ENCODE measurements around the gene RRAS2.

RRAS2 gene

DNA sequence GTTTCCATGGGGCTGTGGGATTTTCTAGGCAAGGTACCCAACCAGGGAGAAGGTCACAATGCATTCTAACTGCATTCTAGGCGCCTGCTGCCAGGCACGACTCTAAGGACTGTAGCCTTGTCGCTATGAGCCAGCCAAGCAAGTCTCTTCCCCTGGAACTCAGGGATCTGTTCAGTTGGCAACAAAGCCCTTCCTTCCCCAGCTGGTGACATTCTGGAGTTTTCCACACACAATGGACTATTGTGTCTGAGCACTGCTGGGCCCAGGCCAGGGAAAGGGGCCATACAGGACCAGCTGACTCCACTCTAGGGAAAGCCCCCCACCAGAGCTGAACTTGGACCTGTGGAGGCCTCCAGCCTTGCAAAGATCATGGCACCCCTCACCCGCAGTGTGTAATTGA lies 116.8 kb downstream of the RRAS2 start:
- POLR2A ChIA-PET: no interaction called here
- DNase-seq (ENCODE audit: low read depth, low spot score): no peak

DNA sequence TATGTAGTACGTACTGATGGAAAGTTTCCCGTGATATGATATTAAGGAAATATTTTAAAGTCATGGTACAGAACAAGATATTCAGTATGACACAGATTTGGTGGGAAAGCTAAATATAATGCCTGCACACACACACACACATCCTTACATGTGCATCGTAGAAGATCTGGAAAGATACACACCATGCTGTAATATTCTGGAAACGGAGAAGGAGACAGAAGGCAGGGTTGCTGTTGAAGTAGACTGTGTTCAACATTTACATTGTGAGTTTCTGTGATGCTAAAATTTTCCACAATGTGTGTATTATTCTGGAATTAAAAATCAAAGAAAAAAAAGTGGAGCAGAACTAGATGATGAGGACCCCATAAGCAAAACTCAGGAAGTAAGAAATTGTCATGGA lies 118.0 kb downstream of the RRAS2 start:
- POLR2A ChIA-PET: no interaction called here
- no peak overlapping the region for H3K4me3 ChIP-seq (ENCODE audit: low read depth, low read length)
- CTCF ChIA-PET: interaction anchor here (1.0 to 2.6 kb wide), 5 partner anchors 10 to 468 kb away, joined by 3 to 8 read pairs (median 3); no protein-coding TSS in a partner anchor

More for the DNA sequence above, 116.8 kb downstream of the RRAS2 start:
- TF ChIP-seq, protein P1, sequence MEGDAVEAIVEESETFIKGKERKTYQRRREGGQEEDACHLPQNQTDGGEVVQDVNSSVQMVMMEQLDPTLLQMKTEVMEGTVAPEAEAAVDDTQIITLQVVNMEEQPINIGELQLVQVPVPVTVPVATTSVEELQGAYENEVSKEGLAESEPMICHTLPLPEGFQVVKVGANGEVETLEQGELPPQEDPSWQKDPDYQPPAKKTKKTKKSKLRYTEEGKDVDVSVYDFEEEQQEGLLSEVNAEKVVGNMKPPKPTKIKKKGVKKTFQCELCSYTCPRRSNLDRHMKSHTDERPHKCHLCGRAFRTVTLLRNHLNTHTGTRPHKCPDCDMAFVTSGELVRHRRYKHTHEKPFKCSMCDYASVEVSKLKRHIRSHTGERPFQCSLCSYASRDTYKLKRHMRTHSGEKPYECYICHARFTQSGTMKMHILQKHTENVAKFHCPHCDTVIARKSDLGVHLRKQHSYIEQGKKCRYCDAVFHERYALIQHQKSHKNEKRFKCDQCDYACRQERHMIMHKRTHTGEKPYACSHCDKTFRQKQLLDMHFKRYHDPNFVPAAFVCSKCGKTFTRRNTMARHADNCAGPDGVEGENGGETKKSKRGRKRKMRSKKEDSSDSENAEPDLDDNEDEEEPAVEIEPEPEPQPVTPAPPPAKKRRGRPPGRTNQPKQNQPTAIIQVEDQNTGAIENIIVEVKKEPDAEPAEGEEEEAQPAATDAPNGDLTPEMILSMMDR (IDR thresholded peaks at IDR 0.05; ENCODE audit: insufficient read depth, low read length, missing control alignments): no peak
- no peak overlapping the region for H3K4me3 ChIP-seq (ENCODE audit: low read depth, low read length)
- CTCF ChIA-PET: no interaction called here

DNA sequence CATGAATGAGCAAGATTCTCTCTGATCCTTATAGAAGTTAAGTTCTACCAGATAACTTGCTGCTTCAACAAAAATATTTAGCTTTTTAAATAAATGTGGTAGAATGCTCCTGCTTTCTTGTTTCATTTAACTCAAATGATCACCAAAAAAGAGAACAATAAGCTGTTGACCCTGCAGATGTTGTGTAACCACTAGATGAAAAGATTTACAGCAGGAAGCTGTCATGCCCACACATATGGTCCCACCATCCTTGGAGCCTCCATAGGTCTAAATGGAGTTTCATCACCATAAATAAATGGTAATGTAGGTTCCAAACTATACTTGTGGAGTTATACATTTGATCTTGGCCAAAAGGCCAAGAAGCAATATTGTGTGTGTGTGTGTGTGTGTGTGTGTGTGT lies 118.8 kb downstream of the RRAS2 start:
- CTCF ChIA-PET: interaction anchor here (1.0 to 2.6 kb wide), 5 partner anchors 11 to 467 kb away, joined by 3 to 8 read pairs (median 3); no protein-coding TSS in a partner anchor
- TF ChIP-seq, protein P1 (IDR thresholded peaks at IDR 0.05; ENCODE audit: insufficient read depth, low read length, missing control alignments): no peak
- no peak for DNase-seq (ENCODE audit: low read depth, low spot score)
- no peak overlapping the region for H3K4me3 ChIP-seq (ENCODE audit: low read depth, low read length)
- POLR2A ChIA-PET: interaction anchor here (0.6 kb wide), 1 partner anchor 458 kb away, joined by 3 read pairs; no protein-coding TSS in a partner anchor

More for the DNA sequence above, 118.0 kb downstream of the RRAS2 start:
- no peak for DNase-seq (ENCODE audit: low read depth, low spot score)
- TF ChIP-seq, protein P1 (IDR thresholded peaks at IDR 0.05; ENCODE audit: insufficient read depth, low read length, missing control alignments): no peak

DNA sequence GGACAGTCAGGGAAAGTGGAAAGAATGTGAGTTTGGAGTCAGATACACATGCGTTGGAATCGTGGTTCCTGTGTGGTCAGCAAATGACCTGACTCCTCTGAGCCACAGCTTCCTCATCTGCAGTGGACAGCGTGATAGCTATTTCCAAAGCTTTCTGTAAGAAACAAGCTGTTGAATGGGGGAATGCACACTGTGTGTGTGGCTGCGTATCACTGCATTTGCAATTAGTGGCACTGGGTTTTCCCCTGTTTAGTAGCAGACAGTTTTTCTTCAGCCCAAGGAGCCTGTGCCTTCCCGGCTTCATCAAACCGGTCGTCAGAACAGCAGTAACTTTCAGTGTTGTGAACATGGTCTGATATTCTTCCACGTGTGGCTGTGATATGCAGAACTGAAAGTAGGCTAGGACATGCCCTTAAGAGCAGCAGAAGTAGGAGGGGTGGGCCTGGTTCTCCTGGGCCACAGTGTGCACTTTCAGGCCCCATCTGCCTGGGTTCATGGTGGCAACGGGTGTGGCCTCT lies 121.5 kb downstream of the RRAS2 start:
- TF ChIP-seq, protein P1 (IDR thresholded peaks at IDR 0.05; ENCODE audit: insufficient read depth, low read length, missing control alignments): no peak
- no peak overlapping the region for H3K4me3 ChIP-seq (ENCODE audit: low read depth, low read length)
- ChIA-PET POLR2A (no interaction called here), CTCF (no interaction called here)
- DNase-seq (ENCODE audit: low read depth, low spot score): no peak

DNA sequence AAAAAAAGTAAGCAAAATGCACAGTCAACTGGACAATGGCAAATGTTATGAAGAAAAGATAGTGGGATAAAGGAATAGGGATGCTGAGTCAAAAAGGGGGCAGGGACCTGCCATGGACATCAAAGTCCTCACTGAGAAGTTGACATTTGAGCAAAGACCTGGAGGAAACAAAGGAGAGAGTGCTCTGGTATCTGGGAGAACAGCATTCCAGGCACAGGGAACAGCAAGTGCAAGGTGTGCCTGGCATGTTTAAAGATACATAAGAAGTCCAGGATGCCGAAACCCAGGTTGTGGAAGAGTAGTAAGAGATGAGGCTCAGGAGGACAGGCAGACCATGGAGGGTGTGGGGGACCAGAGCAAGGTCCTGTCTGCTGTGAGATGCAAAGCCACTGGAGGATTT lies 123.3 kb downstream of the RRAS2 start:
- POLR2A ChIA-PET: no interaction called here
- TF ChIP-seq, protein P1 (IDR thresholded peaks at IDR 0.05; ENCODE audit: insufficient read depth, low read length, missing control alignments): no peak
- CTCF ChIA-PET: interaction anchor here (2.0 kb wide), 1 partner anchor 15 kb away, joined by 6 read pairs; no protein-coding TSS in a partner anchor
- no peak for DNase-seq (ENCODE audit: low read depth, low spot score)
- no peak overlapping the region for H3K4me3 ChIP-seq (ENCODE audit: low read depth, low read length)

DNA sequence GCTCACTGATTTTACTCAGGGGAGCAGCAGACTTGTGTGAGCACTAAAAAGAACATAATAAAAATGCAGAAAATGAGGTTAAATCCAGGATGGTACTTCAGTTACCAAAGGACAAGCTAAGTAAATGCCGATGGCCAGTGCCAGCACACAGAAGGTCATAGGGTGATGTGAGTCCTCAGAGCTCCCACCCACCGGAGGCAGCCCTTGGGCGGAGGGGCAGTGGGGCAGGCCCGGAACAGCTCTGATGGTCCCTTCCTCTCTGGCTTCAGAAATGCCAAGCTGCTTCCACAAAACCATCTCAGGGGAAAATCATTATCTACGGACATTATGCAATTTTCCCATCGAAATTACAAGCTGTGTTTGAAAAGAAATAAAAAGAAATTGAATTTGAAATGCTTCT lies 124.5 kb downstream of the RRAS2 start:
- POLR2A ChIA-PET: no interaction called here
- CTCF ChIA-PET: interaction anchor here (0.6 to 2.0 kb wide), 3 partner anchors 16 to 278 kb away, joined by 3 to 6 read pairs (median 3); no protein-coding TSS in a partner anchor
- TF ChIP-seq, protein P1 (IDR thresholded peaks at IDR 0.05; ENCODE audit: insufficient read depth, low read length, missing control alignments): no peak

More for the DNA sequence above, 124.5 kb downstream of the RRAS2 start:
- H3K4me3 ChIP-seq (ENCODE audit: low read depth, low read length): no peak overlapping the region
- DNase-seq (ENCODE audit: low read depth, low spot score): no peak
